HG02943 (cell line): ENCODE measurements around the gene MBTPS1.

Experiments used
- ATAC-seq: cut with Tn5 transposase; IDR thresholded peaks from one replicate; pipeline ENCODE4 v1.9.1; 2021; ENCODE audit warnings: mild to moderate bottlenecking, low read depth, moderate library complexity; ENCODE audit not compliant: unreplicated experiment

Gene MBTPS1

GRCh38 chr16:84040823-84041820 lies 75.6 kb downstream of the MBTPS1 start:
- ATAC-seq = no peak

- ATAC-seq = no peak
These were observed 76.4 kb downstream of the MBTPS1 start for GRCh38 chr16:84040226-84040822.

- no peak for ATAC-seq
These were observed 77.0 kb downstream of the MBTPS1 start for GRCh38 chr16:84039696-84040095.

GRCh38 chr16:84038469-84038868 lies 78.3 kb downstream of the MBTPS1 start:
- no peak for ATAC-seq

GRCh38 chr16:84036982-84037425 lies 79.7 kb downstream of the MBTPS1 start:
- no peak for ATAC-seq

GRCh38 chr16:84036131-84036530 lies 80.6 kb downstream of the MBTPS1 start:
- no peak for ATAC-seq

- ATAC-seq = no peak
These were observed 82.2 kb downstream of the MBTPS1 start for GRCh38 chr16:84034516-84034915.

GRCh38 chr16:84033251-84034195 lies 83.2 kb downstream of the MBTPS1 start:
- ATAC-seq = no peak

GRCh38 chr16:84032458-84033178 lies 84.1 kb downstream of the MBTPS1 start:
- no peak for ATAC-seq

DNA sequence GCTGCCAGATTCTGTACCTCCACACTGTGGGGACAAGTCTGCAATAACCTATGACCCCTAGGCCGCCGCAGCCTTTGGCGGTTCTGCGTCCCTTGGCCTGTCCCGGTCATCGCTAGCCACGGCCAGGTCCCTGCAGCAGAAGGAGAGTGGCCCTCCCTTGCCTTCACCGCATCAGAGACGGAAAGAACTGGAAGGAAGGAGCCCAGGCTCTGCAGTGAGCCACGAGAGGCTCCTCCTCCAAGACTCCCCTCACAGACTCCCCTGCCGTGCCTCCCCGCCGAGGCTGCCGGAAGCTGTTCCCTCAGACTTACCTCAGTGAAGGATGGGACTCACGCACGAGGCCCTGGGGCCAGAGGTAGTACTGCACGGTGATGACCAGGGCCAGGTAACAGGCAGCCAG lies 85.2 kb downstream of the MBTPS1 start:
- no peak for ATAC-seq

DNA sequence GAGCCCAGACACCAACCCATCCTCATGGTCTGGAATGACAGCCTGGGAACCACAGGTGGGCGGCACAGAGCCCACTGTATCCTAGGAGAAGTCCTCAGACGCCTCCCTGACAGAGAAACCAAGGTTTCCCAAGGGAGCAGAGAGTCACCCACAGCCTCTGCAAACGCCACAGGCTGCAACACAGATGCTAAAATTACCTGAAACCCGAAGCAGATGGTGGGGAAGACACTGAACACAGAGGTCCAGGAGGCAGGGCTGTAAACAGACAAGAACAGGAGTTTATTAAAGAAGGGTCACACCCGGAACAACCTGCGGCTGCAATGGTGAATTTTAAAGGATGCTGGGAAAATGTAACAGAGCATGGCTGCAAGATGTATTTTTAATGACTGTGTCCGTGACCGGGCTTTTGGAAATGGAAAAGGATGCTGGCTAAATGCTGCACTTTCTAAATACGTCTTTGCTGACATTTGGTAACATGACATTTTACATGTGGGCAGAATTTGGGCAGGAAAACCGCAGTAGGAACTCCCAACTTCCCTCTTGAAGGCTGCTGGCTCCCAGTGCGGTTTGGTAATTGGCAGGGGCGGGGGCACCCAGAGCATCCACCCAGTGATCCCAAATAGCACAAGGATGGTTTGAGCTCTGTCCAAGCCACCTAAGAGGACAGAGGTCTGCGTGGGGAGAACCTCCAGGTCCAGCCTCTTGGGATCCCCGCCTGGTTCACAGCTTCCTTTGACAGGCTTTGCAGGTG lies 87.3 kb downstream of the MBTPS1 start:
- ATAC-seq = no peak

- ATAC-seq = no peak
These were observed 89.1 kb downstream of the MBTPS1 start for GRCh38 chr16:84027625-84028024.

- ATAC-seq = no peak
These were observed 90.1 kb downstream of the MBTPS1 start for GRCh38 chr16:84026606-84027005.

DNA sequence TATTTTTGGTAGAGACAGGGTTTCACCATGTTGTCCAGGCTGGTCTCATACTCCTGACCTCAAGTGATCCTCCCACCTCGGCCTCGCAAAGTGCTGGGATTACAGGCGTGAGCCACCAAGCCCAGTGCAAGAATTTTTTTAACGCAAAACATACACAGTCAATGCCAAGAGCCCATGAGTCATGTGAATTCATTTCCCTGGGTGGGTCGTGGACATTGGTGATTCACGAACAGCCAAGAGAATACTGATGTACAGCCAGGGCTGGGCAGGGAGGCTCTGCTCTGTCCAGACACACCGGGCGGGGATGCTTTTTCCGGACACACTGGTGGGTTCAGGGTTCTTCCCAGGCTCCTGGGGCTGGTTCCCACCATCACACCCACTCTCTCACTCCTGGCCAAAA lies 91.9 kb downstream of the MBTPS1 start:
- ATAC-seq = no peak

DNA sequence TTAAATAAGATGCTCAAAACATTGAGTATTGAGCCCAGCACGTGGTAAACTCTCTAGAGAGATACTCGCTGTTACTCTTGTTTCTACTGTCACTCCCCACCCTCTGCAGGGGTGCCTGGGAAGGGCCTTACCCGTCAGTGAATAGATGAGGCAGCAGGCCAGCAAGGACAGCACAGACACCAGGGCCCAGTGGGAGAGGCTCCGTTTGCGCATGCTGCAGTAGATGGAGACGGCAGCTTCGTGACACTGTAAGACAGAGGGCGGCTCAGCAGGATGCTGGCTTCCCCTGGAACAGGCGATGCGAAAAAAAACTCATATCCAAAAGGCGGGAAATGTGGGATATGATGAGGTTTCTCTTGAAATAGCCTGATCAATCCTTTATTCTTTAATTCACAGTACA lies 94.1 kb downstream of the MBTPS1 start:
- ATAC-seq = no peak

GRCh38 chr16:84021488-84021887 lies 95.3 kb downstream of the MBTPS1 start:
- ATAC-seq = no peak

GRCh38 chr16:84020353-84020752 lies 96.4 kb downstream of the MBTPS1 start:
- no peak for ATAC-seq

- ATAC-seq = no peak
These were observed 98.0 kb downstream of the MBTPS1 start for GRCh38 chr16:84018710-84019109.

DNA sequence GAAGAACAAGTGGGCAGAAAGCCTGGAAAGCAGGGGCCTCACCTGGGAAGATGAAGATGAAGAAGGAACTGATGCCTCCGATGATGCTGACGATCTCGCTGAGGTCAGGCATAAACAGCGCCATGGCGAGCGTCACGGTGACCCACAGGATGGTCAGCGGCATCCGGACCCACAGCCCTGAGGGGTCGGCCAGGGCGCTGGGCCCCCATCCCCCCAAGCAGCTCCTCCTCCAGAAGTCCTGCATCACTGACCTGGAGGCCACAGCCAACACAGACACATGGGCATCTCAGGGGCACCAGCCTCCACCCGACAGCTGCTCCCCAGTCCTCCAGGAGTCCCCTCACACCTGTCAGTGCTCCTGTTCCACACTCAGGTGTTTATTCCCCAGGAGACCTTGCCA lies 100.3 kb downstream of the MBTPS1 start:
- ATAC-seq = no peak
